Glomerular visceral epithelial cell (primary cell): ENCODE data around the gene PIR.
A peak's percentile ranks its signal among the peaks of the same experiment; 100 is the strongest.

Source experiments
- DNase-seq: peaks from one replicate; pipeline ENCODE4 v3.0.0-alpha.2; 2016; ENCODE audit errors: extremely low spot score

Gene PIR

DNA sequence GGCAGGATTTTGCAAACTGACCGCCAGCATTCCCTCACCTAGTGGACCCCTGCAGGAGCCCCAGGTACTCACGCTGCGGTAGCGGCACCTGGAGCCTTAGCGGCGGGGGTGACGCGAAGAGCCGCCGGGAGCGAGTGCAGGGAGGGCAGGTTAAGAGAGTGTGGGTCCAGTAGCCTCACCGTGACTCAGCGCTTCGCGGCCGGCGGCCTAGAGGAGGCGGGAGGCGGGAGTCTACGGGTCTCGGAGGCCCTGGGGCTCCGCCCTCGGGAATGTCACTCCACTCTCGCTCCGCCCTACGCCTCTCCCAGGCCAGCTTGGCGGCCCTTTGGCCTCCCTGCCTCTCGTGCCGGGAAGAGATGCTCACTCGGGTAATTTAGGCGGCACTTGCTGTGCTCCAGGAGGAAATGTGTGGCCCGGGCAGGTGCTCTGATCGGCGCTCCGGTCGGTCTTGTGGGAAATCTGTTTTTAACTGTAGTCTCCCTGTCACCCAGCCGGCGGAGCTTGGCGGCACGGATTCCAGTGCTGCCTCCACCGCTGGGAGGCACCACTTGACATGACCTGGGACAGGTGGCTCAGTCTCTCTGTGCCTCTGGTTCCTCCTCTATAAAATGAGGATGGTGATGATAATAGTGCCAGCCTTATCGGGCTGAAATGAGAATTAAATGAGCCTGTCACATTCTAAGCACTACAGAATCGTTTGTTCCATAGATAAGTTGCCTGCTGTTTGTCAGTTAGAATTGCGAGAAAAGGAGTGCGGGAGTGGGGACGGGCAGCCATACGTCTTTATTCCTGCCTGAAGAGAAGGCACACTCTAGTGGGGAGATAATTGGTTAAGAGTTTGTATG, at the start of gene PIR:
PIR (minus strand) TSS at position 216 of the 845 bp plus-strand sequence. CDS start 2,076 bp downstream, outside the sequence.
- peak; percentile 80 for DNase-seq

GRCh38 chrX:15530318-15530717, 37.2 kb upstream of the PIR start:
- no peak for DNase-seq

- no peak for DNase-seq
These were observed 36.0 kb upstream of the PIR start for GRCh38 chrX:15529165-15529564.

- DNase-seq: no peak
These were observed 32.7 kb upstream of the PIR start for GRCh38 chrX:15525664-15526416.

DNA sequence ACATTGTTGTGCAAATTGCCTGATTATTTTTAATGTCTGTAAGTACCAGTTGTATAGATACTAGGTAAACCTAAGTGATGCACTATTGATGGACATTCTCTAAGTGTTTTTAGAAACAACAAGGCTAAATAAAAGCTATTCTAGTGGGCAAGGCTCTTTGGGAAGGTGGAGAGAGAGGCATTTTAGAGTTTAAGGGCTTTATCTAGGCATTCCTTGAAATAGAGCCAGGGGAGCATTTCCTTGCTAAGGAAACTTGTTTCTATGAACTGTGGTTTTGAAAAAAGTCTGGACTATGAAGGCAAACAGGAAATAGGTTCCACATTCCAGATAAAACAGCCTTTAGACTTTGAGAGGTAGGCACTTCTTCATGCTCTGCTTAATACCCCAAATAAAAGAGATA, 31.3 kb upstream of the PIR start:
- DNase-seq: no peak

DNA sequence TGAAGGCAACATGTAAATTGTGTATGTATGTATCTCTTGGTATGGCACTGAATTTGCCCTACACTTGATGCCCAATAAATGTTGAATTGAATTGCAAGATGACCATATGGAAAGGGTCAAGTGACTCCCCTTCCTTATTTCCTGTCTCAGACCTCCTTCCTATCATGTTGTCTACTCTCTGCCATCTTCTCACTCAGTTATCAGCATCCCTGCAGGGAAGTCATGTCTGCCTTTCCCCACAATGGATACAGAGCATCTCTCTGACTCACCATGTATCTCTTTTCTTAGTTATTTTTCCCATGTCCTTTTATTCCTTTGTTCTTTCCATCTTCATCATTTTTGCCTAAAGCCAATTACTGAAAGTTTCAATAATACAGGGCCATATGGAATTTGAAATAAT, 30.0 kb upstream of the PIR start:
- DNase-seq: no peak

- no peak for DNase-seq
These were observed 29.3 kb upstream of the PIR start for GRCh38 chrX:15522464-15522863.

GRCh38 chrX:15515931-15516330, 22.8 kb upstream of the PIR start:
- no peak for DNase-seq

GRCh38 chrX:15514279-15514678, 21.1 kb upstream of the PIR start:
- DNase-seq: no peak

- peak; percentile 0 for DNase-seq
These were observed 19.4 kb upstream of the PIR start for GRCh38 chrX:15512401-15512965.

GRCh38 chrX:15511563-15511962, 18.4 kb upstream of the PIR start:
- no peak for DNase-seq

- DNase-seq: no peak
These were observed 16.7 kb upstream of the PIR start for GRCh38 chrX:15509845-15510244.

GRCh38 chrX:15507005-15507404, 13.9 kb upstream of the PIR start:
- no peak for DNase-seq

DNA sequence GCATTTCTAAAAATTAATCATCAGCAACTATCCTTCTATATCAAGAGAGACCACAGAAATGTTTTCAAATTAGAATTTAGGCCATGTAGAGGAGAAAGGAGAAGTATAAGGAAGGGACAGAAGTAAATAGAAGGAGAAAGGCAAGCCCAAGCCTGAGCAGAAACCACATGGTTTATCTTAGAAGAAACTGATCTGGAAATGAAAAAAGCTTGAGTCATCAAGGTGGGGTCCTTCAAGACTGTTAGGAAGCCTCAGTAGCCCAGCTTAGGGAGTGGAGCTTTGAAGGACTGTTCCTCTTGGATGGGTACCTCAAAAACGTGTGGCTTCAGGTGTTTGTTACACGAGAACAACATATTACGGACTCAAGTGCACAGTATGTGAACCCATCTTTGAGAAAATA, 12.0 kb upstream of the PIR start:
- DNase-seq: no peak

DNA sequence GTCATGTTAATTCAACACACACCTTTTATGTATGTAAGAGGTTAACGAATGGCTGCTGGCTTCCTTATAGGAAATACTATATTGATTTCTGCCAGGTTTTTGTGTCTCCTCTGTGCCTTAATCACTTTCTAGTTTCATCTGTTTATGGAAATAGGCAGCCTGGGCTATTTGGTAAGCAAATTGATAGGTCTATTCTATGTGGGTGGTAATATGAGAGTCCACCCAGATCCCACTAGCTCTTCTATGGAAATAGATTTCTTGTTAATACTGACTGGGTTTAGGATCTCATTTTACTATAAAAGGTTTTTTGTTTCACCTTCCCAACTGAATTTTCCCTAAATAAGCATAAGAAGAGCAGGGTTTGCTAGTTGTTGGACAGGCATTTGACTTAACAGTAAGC, 11.5 kb upstream of the PIR start:
- DNase-seq: no peak

DNA sequence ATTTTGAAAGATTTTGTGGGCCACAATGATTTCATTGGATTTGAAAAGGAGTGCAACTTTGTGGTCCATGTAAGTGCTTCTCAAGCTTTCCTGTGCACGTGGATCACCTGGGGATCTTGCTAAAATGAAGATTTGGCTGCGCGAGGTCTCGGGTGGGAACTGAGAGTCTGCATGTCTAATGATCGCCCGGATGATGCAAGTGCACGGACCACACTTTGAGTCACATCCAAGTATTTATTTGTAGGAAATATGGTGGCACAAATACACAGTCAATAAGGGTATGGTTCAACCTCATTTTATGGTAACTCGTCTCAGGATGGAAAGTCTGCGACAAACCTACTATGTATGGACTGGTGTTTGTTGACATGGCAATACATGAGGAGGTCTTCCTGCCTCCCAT, 8.4 kb upstream of the PIR start:
- no peak for DNase-seq

DNA sequence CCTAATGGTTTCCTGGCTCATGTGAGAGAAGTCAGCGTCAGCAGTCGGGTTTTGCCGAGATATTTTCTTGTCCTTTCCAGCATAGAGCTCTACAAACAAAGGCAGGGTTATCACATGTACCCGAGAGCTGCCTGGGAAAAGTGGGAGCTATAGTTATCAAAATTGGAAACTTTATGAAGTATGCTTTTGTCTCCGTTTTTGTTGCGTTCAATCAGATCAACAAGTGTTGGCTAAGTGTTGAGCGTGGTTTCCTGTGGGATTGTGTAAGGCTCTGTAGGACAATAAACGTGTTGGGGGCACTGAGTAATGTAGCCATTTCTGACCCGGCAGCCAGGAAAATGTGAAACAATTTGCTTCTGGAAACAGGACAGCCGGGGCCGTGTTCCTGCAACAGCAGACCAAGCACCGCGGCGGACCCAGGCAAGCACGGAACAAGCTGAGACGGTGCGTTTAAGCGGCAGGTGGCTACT, 7.4 kb upstream of the PIR start, which contains the start of gene BMX:
BMX (plus strand) TSS at position 311 of the 470 bp plus-strand sequence. CDS start 7,547 bp downstream, outside the sequence.
- no peak for DNase-seq

GRCh38 chrX:15499976-15500375, 6.8 kb upstream of the PIR start:
- no peak for DNase-seq

DNA sequence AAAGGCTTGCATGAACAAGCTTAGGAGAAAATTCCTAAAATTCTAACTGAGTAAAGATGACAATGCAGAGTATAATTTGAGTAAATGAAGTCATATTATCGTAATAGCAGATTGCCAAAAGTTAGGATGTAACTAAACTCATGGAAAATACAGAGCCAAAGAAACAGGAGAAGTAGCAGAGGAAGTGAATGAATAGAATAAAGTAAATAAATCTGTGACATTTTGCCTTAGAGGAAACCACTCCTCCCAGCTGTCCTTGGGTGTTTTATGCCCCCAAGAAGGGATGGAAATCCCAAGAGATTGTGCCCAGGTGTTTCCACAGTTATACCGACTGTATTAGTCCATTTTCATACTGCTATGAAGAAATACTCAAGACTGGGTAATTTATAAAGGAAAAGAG, 5.6 kb upstream of the PIR start:
- no peak for DNase-seq

DNA sequence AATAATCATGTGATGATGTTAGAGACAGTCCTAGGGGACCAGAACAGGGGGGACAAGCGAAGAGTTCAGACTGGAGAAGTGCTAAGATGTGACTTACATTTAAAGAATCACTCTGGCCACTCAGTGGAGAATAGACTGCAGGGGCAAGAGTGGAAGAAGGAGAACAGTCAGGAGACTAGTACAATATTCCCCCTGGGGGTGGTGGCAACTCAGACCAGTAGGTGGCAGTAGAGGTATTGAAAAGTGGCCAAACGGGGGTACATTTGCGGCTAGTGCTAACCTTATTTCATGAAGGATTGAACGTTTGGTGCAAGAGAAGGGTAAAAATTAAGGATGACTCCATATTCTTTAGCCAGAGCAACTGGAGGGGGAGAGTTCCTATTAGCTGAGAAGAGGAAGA, 4.7 kb upstream of the PIR start:
- DNase-seq: peak; percentile 22

GRCh38 chrX:15496824-15497223, 3.7 kb upstream of the PIR start:
- no peak for DNase-seq

DNA sequence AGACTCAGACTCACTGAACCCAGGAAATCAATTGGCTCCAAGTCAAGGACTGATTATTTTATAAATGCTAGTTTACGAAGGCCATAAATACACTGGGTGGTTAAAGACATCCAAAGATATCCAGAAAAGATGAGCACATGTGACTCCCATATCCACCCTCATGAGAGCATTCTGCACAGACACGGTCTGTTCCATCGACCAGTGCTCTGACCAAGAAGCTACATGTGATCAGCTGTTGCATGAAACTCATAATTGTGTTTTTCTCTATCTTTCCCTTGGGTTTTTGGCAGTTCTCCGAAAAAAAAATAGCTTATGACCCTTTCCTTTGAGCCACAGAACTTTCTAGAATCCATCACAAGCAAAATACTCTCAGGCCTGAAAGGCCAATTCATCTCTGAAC, 2.7 kb upstream of the PIR start:
- DNase-seq: no peak

- no peak for DNase-seq
These were observed 664 bp downstream of the PIR start for GRCh38 chrX:15492469-15492868.
